HG03095 (cell line): Measurements from ENCODE around the gene NFATC3.

ENCODE experiments used
- ATAC-seq: cut with Tn5 transposase; IDR thresholded peaks from one replicate; pipeline ENCODE4 v1.9.1; 2021; ENCODE audit warnings: moderate library complexity; ENCODE audit not compliant: unreplicated experiment

The NFATC3 gene

GRCh38 chr16:68267612-68268405 lies 182.6 kb downstream of the NFATC3 start:
- no peak for ATAC-seq

GRCh38 chr16:68269793-68270192 lies 184.6 kb downstream of the NFATC3 start:
- no peak for ATAC-seq

- no peak for ATAC-seq
Observed at GRCh38 chr16:68270353-68270752, 185.2 kb downstream of the NFATC3 start.

- no peak for ATAC-seq
Observed at GRCh38 chr16:68272507-68273209, 187.5 kb downstream of the NFATC3 start.

- ATAC-seq = no peak
Observed at GRCh38 chr16:68273459-68273858, 188.3 kb downstream of the NFATC3 start.

GRCh38 chr16:68273896-68274295 lies 188.7 kb downstream of the NFATC3 start:
- no peak for ATAC-seq

GRCh38 chr16:68274441-68274840 lies 189.3 kb downstream of the NFATC3 start:
- ATAC-seq = no peak

- ATAC-seq = peak; percentile 50
Observed at GRCh38 chr16:68275611-68276191, 190.5 kb downstream of the NFATC3 start.

GRCh38 chr16:68276223-68276622 lies 191.1 kb downstream of the NFATC3 start:
- ATAC-seq = no peak
